ENCODE results near the gene PIK3CA.

DNA sequence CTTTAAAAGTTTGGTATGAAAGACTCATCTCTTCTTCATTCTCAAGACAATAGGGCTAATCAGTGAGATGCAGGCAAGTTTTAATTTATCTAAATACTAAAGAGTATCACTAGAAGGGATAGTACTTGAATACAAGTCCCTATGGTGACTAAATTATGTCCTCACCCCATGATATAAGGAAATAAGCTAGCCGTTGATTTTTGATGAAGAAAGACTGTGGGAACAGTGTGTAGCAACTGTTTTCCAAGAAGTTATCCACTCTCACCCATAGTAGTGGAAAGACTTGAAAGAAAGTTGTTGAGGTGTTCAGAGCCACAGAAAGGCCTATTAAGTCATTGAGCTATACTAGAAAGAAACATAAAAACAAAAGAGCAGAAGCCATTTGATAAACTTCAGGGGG, 36.7 kb downstream of the PIK3CA start:
- TF ChIP-seq, protein P1, sequence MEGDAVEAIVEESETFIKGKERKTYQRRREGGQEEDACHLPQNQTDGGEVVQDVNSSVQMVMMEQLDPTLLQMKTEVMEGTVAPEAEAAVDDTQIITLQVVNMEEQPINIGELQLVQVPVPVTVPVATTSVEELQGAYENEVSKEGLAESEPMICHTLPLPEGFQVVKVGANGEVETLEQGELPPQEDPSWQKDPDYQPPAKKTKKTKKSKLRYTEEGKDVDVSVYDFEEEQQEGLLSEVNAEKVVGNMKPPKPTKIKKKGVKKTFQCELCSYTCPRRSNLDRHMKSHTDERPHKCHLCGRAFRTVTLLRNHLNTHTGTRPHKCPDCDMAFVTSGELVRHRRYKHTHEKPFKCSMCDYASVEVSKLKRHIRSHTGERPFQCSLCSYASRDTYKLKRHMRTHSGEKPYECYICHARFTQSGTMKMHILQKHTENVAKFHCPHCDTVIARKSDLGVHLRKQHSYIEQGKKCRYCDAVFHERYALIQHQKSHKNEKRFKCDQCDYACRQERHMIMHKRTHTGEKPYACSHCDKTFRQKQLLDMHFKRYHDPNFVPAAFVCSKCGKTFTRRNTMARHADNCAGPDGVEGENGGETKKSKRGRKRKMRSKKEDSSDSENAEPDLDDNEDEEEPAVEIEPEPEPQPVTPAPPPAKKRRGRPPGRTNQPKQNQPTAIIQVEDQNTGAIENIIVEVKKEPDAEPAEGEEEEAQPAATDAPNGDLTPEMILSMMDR (IDR thresholded peaks at IDR 0.05): no peak
- TF ChIP-seq, protein P2, sequence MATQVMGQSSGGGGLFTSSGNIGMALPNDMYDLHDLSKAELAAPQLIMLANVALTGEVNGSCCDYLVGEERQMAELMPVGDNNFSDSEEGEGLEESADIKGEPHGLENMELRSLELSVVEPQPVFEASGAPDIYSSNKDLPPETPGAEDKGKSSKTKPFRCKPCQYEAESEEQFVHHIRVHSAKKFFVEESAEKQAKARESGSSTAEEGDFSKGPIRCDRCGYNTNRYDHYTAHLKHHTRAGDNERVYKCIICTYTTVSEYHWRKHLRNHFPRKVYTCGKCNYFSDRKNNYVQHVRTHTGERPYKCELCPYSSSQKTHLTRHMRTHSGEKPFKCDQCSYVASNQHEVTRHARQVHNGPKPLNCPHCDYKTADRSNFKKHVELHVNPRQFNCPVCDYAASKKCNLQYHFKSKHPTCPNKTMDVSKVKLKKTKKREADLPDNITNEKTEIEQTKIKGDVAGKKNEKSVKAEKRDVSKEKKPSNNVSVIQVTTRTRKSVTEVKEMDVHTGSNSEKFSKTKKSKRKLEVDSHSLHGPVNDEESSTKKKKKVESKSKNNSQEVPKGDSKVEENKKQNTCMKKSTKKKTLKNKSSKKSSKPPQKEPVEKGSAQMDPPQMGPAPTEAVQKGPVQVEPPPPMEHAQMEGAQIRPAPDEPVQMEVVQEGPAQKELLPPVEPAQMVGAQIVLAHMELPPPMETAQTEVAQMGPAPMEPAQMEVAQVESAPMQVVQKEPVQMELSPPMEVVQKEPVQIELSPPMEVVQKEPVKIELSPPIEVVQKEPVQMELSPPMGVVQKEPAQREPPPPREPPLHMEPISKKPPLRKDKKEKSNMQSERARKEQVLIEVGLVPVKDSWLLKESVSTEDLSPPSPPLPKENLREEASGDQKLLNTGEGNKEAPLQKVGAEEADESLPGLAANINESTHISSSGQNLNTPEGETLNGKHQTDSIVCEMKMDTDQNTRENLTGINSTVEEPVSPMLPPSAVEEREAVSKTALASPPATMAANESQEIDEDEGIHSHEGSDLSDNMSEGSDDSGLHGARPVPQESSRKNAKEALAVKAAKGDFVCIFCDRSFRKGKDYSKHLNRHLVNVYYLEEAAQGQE (IDR thresholded peaks at IDR 0.05; ENCODE audit: insufficient read depth in 1 of 2, low read depth in 2 of 2, low read length in 1 of 2): no peak
- TF ChIP-seq POLR2AphosphoS5 (IDR thresholded peaks at IDR 0.05; ENCODE audit: low read depth, low read length): no peak
- no peak for TF ChIP-seq SIN3A (IDR thresholded peaks at IDR 0.05; ENCODE audit: borderline replicate concordance, insufficient read depth, low read depth, low read length)
